Activated CD8-positive, alpha-beta T cell treated with anti-CD3 and anti-CD28 coated beads for 36 hours (primary cell): ENCODE data around the gene FAM78A. TPM values are rescaled to one million over a fixed set of nuclear protein-coding genes. Genes with fewer than 3 reads are reported as not detected.

Experiments
- ATAC-seq: fragments of 200-7000 bp; cut with Tn5 transposase; one replicate; pipeline ENCODE4 v1.10.0; 2021; ENCODE audit warnings: mild to moderate bottlenecking, moderate library complexity
- CTCF ChIA-PET: fragments of 350-600 bp; sonication (Branson Sonifier 250); formaldehyde crosslinking; loops from one replicate; lab custom pipeline; 2021; ENCODE audit warnings: antibody characterized with exemption; lab: Charles Lee
- POLR2A ChIA-PET: fragments of 350-600 bp; sonication (Branson Sonifier 250); formaldehyde crosslinking; loops from one replicate; lab custom pipeline; 2021; ENCODE audit warnings: antibody characterized with exemption; lab: Charles Lee
- DNase-seq: peaks from one replicate; pipeline ENCODE4 v3.0.0-alpha.2; 2020
- H3K27ac Mint-ChIP-seq: one replicate; pipeline ENCODE4 v1.8.0; 2021; ENCODE audit warnings: mild to moderate bottlenecking, mixed read lengths
- H3K27me3 Mint-ChIP-seq: one replicate; pipeline ENCODE4 v1.8.0; 2021; ENCODE audit warnings: mixed read lengths
- H3K36me3 Mint-ChIP-seq: one replicate; pipeline ENCODE4 v1.8.0; 2021; ENCODE audit warnings: low read depth, mixed read lengths
- H3K4me1 Mint-ChIP-seq: one replicate; pipeline ENCODE4 v1.8.0; 2021; ENCODE audit warnings: low read depth, mixed read lengths
- H3K4me3 Mint-ChIP-seq: one replicate; pipeline ENCODE4 v1.8.0; 2021; ENCODE audit warnings: mild to moderate bottlenecking, moderate library complexity, mixed read lengths
- H3K9me3 Mint-ChIP-seq: one replicate; pipeline ENCODE4 v1.8.0; 2021; ENCODE audit warnings: mixed read lengths
- intact Hi-C: fragments of 100-400 bp; cut with micrococcal nuclease; formaldehyde crosslinking; loops from one replicate; pipeline ENCODE4 v1.10.0; 2022
- total RNA-seq, 2 experiments: library from RNA; stranded (reverse); gene quantifications; one replicate each; pipeline ENCODE4 v1.2.3, GENCODE V29; 2021
- TF ChIP-seq, protein P1 (sequence below): fragments of 200-600 bp; IDR thresholded peaks from one replicate; pipeline ENCODE4 v1.8.0; 2022; ENCODE audit warnings: antibody characterized with exemption, mild to moderate bottlenecking

Gene FAM78A
- total RNA-seq, 2 experiments from 2014 or later: 36.2 to 39.8 TPM

DNA sequence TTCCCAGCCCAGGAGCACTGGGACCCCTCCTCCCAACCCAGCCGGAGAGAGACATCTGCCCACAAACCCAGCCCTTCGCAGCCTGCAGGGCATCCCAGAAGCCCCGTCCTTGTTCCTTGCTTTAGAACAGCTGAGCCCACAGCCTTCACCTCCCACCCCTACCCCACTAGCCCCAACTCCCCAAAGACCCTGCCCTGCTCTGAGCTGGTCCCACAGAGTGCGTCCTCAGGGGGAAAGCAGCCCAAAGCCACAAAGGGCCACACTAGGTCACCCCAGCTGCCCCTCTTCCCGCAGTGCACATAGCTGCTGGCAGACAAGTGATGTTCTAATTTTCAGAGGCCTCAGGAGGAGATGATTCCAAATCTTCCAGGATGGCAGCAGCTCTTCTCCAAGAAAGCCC is 22.0 kb upstream of the FAM78A start:
- DNase-seq: no peak
- Mint-ChIP-seq H3K4me3 (no peak overlapping the region), H3K27ac (no peak overlapping the region), H3K9me3 (no peaks in the 10 kb centered on the region), H3K4me1 (no peaks in the 10 kb centered on the region), H3K27me3 (no peaks in the 10 kb centered on the region), H3K36me3 (no peaks in the 10 kb centered on the region)
- intact Hi-C loops: no loop called here
- CTCF ChIA-PET: interaction anchor here (1.2 to 5.3 kb wide), 3 partner anchors 12 to 252 kb away, joined by 3 to 23 read pairs (median 4); no protein-coding TSS in a partner anchor
- ATAC-seq: no peak
- POLR2A ChIA-PET: no interaction called here
- TF ChIP-seq, protein P1, sequence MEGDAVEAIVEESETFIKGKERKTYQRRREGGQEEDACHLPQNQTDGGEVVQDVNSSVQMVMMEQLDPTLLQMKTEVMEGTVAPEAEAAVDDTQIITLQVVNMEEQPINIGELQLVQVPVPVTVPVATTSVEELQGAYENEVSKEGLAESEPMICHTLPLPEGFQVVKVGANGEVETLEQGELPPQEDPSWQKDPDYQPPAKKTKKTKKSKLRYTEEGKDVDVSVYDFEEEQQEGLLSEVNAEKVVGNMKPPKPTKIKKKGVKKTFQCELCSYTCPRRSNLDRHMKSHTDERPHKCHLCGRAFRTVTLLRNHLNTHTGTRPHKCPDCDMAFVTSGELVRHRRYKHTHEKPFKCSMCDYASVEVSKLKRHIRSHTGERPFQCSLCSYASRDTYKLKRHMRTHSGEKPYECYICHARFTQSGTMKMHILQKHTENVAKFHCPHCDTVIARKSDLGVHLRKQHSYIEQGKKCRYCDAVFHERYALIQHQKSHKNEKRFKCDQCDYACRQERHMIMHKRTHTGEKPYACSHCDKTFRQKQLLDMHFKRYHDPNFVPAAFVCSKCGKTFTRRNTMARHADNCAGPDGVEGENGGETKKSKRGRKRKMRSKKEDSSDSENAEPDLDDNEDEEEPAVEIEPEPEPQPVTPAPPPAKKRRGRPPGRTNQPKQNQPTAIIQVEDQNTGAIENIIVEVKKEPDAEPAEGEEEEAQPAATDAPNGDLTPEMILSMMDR: no peak

DNA sequence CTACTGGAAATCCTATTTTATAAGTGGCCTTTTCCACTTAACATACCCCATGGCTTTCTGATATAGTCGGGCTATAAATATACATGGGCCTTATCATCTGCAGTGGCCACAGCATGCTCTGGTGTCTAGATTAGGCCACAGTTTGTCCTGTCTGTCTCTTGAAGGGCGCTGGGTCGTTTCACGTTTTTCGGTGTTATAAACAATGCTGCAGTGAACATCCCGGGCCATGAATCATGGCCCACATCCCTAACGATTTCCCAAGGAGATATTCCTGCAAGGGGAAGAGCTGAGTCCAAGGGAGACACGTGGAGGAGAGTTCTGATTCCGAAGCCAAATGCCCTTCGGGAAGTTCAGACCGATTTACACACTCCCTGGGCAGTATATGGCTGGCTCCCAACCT is 21.6 kb upstream of the FAM78A start:
- H3K36me3 Mint-ChIP-seq: no peaks in the 10 kb centered on the region
- H3K4me3 Mint-ChIP-seq: no peak overlapping the region
- TF ChIP-seq, protein P1: no peak
- ATAC-seq (no peak), DNase-seq (no peak)
- no peaks in the 10 kb centered on the region for H3K27me3 Mint-ChIP-seq
- H3K27ac Mint-ChIP-seq: no peak overlapping the region
- POLR2A ChIA-PET: interaction anchor here (0.6 kb wide), 1 partner anchor 316 kb away, joined by 3 read pairs; no protein-coding TSS in a partner anchor
- H3K9me3 Mint-ChIP-seq: no peaks in the 10 kb centered on the region
- no peaks in the 10 kb centered on the region for H3K4me1 Mint-ChIP-seq
- intact Hi-C loops: no loop called here
- CTCF ChIA-PET: interaction anchor here (1.2 to 5.3 kb wide), 3 partner anchors 13 to 252 kb away, joined by 3 to 23 read pairs (median 4); no protein-coding TSS in a partner anchor

DNA sequence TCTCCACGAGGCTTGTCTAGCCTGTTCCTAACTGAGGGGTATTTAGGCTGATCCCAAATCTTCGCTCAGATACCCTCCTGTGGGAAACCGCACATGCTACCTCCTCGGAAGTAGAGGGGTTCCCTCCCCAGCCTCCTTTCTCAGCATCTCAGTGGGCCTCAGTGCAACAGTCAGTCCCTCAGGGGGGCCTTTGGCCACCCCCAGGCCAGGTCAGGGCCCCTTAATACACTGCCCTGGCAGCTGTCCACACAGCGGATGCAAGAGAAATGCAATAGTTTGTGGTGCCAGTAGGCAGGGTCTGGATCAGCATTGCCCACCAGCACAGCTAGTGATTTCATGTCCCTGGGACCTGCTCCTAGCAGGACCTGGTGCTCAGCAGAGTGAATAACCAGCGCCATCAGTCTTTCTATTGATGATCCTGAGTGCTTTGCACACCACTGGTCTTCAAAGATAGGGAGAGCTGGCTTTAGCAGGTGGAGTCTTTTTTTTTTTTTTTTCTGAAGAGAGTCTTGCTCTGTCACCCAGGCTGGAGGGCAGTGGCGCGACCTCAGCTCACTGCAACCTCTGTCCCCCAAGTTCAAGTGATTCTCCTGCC is 20.7 kb upstream of the FAM78A start:
- DNase-seq (no peak), ATAC-seq (no peak)
- CTCF ChIA-PET: interaction anchor here (5.3 kb wide), 1 partner anchor 39 kb away, joined by 23 read pairs; no protein-coding TSS in a partner anchor
- Mint-ChIP-seq H3K36me3 (no peaks in the 10 kb centered on the region), H3K27ac (no peak overlapping the region), H3K27me3 (no peaks in the 10 kb centered on the region), H3K9me3 (no peaks in the 10 kb centered on the region), H3K4me3 (no peak overlapping the region), H3K4me1 (no peaks in the 10 kb centered on the region)
- TF ChIP-seq, protein P1: no peak
- POLR2A ChIA-PET: no interaction called here
- intact Hi-C loops: no loop called here

DNA sequence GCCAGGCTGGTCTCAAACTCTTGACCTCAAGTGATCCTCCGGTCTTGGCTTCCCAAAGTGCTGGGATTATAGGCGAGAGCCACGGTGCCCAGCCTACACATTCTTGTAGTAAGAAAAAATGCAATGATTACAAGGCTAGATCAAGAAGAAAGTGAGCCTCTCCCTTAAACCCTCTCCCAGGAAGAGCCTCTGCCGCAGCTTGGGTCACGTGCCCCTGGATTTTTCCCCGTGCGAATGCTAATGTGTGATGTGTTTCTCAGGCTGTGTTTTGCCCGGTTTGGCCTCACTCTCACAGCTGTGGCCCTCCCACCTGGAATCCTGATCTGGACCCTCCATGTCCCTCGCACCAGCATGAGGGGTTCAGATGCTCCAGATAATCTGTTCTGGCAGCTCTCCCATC is 20.1 kb upstream of the FAM78A start:
- Mint-ChIP-seq H3K4me3 (no peak overlapping the region), H3K4me1 (no peaks in the 10 kb centered on the region), H3K36me3 (no peaks in the 10 kb centered on the region), H3K9me3 (no peaks in the 10 kb centered on the region), H3K27me3 (no peaks in the 10 kb centered on the region), H3K27ac (no peak overlapping the region)
- ATAC-seq (no peak), DNase-seq (no peak)
- ChIA-PET POLR2A (no interaction called here), CTCF (interaction anchor here (5.3 kb wide), 1 partner anchor 39 kb away, joined by 23 read pairs; no protein-coding TSS in a partner anchor)
- intact Hi-C loops: no loop called here
- TF ChIP-seq, protein P1: no peak

DNA sequence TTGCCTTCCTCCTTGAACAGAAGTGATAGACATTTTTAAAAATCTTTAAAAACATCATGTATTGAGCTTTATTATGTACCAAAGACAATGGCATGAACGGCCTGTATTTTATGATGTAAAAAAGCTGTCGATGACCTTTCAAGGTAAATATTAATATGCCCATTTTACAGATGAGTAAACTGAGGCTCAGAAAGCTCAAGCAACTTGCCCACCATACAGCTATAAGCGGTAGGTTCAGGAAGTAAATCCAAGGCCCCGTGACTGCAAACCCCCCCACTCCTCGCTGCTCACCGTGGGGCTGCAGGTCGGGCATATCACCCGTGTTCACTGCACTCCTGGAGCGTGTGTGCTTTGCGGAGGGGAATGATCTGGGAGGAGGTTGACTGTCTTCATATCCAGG is 16.6 kb upstream of the FAM78A start:
- no peaks in the 10 kb centered on the region for H3K36me3 Mint-ChIP-seq
- ATAC-seq (no peak), DNase-seq (no peak)
- intact Hi-C loops: no loop called here
- H3K4me3 Mint-ChIP-seq: no peak overlapping the region
- ChIA-PET CTCF (interaction anchor here (2.0 kb wide), 1 partner anchor 43 kb away, joined by 10 read pairs; no protein-coding TSS in a partner anchor), POLR2A (interaction anchor here (1.0 kb wide), 1 partner anchor 23 kb away, joined by 3 read pairs; no protein-coding TSS in a partner anchor)
- TF ChIP-seq, protein P1: no peak
- no peaks in the 10 kb centered on the region for H3K4me1 Mint-ChIP-seq
- H3K27me3 Mint-ChIP-seq: no peaks in the 10 kb centered on the region
- H3K9me3 Mint-ChIP-seq: no peaks in the 10 kb centered on the region
- H3K27ac Mint-ChIP-seq: no peak overlapping the region
